ENCODE measurements around the gene TELO2.

Gene TELO2

DNA sequence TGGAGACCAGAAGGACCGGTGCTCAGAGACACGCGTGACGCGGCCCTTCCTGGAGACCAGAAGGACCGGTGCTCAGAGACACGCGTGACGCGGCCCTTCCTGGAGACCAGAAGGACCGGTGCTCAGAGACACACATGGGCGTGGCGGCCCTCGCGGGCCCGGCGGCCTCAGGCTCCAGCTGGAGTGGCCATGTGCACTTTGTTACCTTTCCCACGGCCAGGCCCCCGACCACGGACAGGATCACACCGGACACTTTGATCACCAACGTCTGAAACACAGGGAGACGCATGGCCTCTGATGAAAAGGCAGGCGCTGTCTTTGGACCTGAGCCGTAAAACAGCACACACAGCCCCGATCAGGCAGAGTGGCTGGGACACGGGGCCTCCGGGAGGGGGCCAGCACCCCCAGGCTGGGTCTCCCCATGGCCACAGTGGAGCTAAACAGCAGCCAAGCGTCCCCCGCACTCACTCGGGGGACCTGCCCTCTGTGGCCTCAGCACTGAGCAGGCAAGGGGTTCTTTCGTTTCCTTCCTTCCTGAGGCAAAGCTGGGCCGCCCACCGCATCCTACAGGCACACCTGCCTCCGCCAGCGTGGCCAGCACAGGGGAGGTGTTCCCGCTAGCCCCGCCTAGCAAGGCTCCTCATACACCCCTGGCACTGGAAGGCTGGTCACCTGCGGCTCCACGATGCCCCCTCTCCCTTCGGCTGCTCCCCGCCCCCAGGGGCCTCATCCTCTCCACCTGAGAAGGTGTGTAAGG, 35.5 kb upstream of the TELO2 start:
- H3K4me3 ChIP-seq (ENCODE audit: low read length): no peak overlapping the region
- no peak for DNase-seq (ENCODE audit: low read depth)
- TF ChIP-seq, protein P1, sequence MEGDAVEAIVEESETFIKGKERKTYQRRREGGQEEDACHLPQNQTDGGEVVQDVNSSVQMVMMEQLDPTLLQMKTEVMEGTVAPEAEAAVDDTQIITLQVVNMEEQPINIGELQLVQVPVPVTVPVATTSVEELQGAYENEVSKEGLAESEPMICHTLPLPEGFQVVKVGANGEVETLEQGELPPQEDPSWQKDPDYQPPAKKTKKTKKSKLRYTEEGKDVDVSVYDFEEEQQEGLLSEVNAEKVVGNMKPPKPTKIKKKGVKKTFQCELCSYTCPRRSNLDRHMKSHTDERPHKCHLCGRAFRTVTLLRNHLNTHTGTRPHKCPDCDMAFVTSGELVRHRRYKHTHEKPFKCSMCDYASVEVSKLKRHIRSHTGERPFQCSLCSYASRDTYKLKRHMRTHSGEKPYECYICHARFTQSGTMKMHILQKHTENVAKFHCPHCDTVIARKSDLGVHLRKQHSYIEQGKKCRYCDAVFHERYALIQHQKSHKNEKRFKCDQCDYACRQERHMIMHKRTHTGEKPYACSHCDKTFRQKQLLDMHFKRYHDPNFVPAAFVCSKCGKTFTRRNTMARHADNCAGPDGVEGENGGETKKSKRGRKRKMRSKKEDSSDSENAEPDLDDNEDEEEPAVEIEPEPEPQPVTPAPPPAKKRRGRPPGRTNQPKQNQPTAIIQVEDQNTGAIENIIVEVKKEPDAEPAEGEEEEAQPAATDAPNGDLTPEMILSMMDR (conservative IDR thresholded peaks at IDR 0.05; ENCODE audit: low read length): no peak

DNA sequence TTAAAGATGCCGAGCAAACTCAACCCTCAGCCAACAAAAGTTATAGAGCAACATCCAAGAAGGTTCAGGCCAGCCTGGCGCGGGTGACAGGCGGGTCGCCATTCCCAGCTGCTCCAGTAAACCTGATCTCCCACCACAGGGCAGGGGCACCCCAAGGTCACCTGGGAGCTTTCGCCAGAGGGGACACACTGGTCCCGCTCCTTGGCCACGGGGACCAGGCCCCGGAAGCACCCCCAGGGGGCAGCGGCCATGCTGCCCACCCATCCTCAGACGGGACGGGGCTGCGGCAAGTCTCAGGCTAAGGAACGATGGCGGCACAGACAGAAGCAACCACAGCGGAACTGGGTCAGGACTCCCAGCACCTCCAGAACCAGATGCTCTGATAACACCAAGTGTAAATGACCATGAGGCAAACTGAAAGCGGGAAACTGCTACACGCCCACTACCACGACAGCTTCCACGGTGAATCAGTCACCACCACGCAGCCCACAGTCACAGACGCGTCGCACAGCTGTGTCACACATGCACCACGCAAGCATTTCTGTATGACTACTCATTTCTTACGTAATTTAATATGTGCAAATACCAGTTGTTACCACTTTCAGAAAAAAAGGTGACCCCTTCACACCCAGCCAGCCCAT, 34.7 kb upstream of the TELO2 start:
- DNase-seq (ENCODE audit: low read depth): peak; percentile 66
- H3K4me3 ChIP-seq (ENCODE audit: low read length): no peak overlapping the region
- TF ChIP-seq, protein P1 (conservative IDR thresholded peaks at IDR 0.05; ENCODE audit: low read length): no peak

DNA sequence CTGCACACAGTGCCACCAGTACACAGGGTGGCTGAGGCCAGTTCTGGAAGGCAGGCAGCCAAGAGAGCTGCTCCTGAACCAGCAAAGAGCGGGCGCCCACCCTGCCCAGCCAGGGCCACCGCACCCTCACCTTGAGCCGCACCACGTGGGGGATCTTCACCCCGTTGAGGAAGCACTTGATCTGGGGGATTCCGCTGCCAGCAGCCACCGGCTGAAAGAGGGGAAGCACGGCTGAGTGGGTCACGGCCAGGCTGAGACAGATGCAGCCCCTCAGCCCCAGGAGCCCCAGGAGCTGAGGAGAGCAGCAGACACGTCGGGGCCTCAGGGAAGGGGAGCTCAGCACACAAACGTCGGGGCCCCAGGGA, 34.2 kb upstream of the TELO2 start:
- no peak for DNase-seq (ENCODE audit: low read depth)
- H3K4me3 ChIP-seq (ENCODE audit: low read length): no peak overlapping the region
- TF ChIP-seq, protein P1 (conservative IDR thresholded peaks at IDR 0.05; ENCODE audit: low read length): no peak

DNA sequence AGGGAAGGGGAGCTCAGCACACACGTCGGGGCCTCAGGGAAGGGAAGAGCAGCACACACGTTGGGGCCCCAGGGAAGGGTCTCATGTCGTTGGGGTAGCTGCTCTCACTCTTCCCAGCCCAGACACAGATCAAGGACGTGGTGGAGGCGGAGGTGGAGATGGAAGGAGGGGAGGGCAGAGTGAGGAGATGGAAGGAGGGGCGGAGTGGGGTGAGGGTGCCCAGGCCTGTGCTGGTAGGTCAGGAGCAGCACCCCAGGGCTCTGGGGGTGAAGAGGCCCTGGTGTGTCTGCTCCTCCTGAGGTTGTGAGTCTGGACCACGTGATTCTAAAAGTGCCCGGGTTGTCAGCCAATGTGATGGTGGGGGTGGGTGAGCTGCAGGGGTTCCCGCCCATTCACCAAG, 33.2 kb upstream of the TELO2 start:
- no peak for DNase-seq (ENCODE audit: low read depth)
- H3K4me3 ChIP-seq (ENCODE audit: low read length): no peak overlapping the region
- TF ChIP-seq, protein P1 (conservative IDR thresholded peaks at IDR 0.05; ENCODE audit: low read length): no peak

DNA sequence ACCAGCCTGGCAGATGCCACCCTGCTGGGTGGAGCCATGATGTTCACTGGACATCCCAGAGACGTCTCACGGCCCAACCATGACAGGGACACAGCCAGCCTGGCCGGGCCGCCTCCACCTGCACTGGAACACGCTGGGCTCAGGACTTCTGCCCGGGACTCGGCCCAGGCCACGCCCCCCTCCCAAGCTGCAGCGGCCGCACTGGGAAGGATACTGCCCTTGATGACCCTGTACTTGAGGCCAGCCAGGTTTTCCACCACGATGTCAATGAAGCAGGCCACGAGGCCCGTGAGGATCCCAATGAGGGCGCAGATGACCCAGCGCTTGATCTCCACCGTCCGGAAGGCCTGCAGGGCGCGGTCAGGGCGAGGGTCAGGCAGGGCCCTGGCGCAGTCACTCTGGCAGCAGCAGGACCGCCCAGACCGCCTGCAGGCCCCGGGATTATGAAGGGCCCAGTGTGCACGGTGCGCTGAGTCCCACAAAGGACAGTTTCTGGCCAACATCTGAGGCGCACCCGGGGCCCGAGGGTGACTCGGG, 32.5 kb upstream of the TELO2 start:
- TF ChIP-seq, protein P1 (conservative IDR thresholded peaks at IDR 0.05; ENCODE audit: low read length): no peak
- no peak for DNase-seq (ENCODE audit: low read depth)
- no peak overlapping the region for H3K4me3 ChIP-seq (ENCODE audit: low read length)

DNA sequence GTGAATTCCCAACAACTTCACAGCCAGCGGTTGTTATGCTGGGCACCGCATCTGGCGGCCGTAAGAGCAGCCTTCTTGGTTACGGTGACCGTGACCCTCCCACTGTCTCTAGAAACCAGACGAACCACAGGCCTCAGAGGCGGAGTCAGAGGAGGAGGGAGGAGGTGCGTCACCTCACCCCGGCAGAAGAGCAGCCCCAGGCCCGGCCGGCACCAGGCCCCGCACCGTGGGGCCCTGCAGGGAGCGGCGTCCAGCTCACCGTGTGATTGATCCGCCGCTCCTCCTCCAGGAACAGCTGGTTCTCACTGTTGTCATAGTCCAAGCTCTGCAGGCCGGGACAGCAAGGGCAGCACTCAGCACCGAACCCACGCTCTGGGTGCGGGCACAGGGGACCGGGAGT, 32.0 kb upstream of the TELO2 start:
- no peak for DNase-seq (ENCODE audit: low read depth)
- TF ChIP-seq, protein P1 (conservative IDR thresholded peaks at IDR 0.05; ENCODE audit: low read length): no peak
- H3K4me3 ChIP-seq (ENCODE audit: low read length): no peak overlapping the region
